GM18907 (cell line): ENCODE measurements around the gene FNIP1.
"Not testable (repeated sequence)": the region's sequence is repeated elsewhere in the genome, so short reads cannot be mapped to it uniquely, and the experiment has no call there.

Source experiments
- ATAC-seq: cut with Tn5 transposase; IDR thresholded peaks from one replicate; pipeline ENCODE4 v1.9.1; 2021; ENCODE audit warnings: mild to moderate bottlenecking, moderate library complexity; ENCODE audit not compliant: unreplicated experiment

Gene FNIP1

DNA sequence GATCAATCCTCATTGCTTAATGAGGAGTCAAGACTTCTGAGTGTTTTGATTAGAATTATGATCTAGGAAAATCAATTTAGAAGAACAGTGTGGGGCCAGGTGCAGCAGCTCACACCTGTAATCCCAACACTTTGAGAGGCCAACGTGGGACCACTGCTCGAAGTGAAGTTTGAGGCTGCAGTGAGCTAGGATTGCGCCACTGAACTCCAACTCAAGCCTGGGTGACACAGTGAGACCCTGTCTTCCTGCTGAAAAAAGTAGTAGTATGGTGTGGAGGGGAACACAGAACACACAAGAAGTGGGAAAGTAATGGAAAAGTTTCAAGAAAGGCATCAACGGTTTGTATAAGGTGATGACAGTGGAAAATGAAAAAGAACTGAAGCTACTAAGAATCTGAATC lies 9.1 kb downstream of the FNIP1 start:
- no peak for ATAC-seq

DNA sequence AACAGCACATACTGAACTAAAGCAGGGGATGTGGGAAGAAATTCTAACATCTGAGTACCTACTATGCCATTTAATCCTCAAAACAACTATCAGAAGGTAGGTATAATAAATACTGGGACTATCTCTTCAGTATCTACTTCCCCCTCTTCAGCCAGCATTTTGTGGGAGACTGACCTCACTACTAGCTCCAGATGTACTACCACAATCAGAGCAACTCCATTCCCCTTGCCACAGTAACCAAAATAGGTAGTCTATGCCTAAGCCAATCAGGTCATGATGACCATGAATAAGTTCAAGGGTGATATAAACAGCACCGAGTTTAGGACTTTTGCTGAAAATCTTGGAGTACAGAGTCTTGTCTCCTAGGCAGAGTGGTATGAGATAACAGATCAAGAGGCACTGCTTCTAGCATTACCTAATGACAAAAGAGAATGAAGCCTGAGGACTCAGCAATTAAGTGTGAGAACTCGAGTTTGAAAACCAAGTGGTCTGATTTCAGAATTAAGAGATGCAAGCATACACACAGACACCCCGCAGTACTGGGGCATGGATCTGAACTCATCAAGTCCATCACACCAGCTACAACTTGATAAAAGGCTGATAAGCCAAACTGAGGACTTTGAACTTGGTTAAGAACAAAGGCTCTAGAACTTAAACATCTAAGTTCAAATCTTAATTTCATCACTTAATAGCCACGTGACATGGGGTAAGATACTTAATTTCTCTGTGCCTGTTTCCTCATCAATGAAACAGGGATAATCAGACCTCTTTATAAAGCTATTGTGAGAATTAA lies 9.7 kb downstream of the FNIP1 start:
- no peak for ATAC-seq

GRCh38 chr5:131786036-131786435 lies 10.8 kb downstream of the FNIP1 start:
- no peak for ATAC-seq

DNA sequence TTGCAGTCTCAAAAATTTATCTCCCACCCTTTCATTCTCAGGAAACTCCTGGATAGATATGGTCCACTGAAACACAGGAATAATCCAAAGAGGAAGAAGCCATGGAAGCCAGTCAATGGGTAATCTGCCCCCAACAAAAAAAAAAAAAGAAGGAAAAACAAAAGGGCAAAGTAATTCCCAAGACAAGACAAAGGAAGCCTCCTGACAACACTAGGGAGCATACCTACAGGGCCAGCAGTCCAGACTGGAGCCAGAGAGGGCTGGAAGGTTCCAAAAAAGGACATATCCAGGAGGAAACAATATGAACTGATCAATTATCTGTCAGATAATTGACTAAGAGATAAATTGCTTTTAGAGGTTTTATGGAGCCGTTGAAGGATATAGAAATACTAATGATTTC lies 12.9 kb downstream of the FNIP1 start:
- ATAC-seq = no peak

DNA sequence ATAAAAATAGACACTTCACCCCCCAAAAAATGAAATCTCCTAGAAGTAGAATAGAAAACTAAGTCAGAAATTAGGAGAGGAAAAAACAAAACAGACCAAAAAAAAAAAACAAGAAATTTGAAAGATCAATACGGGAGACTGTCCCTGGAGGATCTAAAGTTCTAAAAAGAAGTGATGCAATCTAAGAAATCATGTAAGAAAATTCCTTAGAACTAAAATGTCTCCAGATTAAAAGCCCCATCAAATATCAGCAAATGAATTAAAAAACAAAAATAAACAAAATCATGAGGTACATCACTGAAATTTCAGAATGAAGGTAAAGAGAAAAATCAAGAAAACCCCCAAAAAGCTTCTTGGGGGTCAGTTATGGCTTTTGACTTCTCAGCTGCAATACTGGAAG lies 13.5 kb downstream of the FNIP1 start:
- ATAC-seq = no peak

GRCh38 chr5:131782717-131783116 lies 14.1 kb downstream of the FNIP1 start:
- ATAC-seq = no peak

DNA sequence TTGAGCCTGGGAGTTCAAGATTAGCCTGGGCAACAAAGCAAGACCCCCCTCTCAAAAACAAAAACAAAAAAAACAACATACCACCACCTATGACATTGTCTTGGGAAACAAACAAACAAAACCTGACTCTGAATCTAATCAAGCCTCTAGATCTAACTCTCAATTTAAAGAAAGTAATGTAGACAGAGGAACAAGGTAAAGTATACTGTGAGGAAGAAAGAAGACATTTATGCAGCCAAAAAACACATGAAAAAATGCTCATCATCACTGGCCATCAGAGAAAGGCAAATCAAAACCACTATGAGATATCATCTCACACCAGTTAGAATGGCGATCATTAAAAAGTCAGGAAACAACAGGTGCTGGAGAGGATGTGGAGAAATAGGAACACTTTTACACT lies 18.7 kb downstream of the FNIP1 start:
- ATAC-seq = not testable (repeated sequence)

DNA sequence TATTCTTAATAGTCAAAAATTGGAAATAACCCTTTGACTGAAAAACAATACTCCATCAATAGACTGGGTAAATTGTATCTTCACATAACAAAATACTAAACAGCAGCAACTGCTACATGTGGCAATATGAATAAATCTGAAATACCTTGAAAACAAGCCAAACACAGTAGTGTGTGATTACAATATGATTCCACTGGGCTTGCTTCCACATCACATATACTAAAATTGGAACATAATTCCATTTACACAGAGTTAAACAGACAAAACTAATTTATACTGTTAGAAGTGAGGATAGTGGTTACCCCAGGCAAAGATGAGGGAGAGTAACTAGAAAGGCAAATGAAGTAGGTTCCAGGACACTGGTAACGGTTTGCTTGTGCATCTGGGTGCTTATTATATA lies 20.4 kb downstream of the FNIP1 start:
- ATAC-seq = no peak

DNA sequence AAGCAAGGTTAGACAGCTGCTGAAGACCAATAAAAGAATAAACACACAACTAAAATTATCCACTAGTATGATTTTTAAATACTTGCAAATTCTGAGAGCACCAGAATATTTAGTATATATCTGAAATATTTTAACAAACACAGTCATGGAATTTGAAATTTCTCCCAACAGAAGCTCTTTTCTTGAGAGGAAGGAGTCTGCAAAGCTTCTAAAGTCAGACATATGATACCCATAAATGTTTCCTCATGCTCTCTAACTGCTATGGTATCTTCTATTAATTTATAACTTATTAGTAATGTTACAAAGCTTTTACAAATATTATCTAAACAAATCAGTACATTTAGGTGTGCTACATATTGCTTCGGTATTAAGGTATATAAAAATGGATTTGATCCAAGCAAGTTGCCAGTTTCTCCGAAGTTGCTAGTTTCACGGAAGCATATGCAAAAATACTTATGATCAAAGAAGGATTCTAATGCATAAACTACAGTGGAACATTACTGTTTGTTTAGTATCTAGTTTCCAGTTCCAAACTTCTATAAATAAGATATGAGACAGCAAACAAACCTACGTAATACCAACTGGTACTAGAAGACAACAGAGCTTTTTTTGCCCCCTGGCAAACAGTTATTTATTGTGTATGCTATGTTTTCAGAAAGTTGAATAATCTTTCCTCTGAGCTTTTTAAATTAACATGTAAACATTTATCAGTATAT lies 22.0 kb downstream of the FNIP1 start:
- no peak for ATAC-seq

DNA sequence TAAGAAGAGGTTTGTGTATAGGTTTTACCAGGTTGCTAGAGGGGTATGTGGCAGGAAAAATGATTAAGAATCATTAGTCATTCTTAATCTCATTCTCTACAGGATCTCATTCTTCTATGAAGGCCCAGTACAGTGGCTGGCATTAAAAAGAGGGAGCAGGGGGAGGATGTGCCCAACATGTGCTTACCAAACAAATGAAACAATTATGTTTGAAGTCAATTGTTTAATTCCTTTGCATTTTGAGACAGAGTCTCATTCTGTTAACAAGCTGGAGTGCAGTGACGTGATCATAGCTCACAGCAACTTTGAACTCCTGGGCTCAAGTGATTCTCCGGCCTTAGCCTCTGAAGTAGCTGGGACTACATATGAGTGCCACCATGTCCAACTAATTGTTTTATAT lies 23.0 kb downstream of the FNIP1 start:
- no peak for ATAC-seq

DNA sequence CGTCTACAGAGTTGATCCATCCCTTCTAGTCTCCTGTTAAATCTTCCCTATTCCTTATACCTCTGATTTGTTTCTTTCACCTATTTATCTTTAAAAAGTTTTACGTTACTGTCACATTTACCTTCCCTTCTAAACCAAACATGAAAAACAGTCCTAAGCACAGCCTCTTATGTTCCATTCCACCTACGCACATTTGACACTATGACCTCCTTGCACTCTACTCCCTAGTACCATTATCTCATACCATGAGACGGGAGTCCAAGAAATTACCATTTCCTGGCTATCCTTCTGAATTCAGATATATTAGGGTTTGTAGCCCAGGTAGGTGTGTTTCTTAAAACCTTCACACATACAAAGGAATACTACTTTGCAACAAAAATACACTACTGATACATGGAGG lies 25.1 kb downstream of the FNIP1 start:
- no peak for ATAC-seq

DNA sequence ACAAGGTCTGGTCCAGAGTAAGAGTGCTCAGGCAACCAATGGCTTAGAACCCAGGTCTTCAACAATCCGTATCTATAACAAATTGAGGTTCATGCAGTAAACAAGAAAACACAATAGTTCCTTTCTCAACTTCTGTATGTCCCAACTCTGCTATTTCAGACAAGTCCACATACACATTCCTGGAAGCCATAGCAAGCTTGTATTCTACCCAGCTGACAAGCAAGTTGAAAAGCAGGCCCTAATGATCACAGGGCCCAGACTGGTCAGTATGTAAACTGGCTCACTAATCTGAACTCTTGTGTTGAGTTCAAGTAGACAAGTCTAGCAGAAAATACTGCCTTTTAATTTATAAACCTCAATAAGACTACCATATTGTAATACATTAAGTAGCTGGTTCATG lies 26.9 kb downstream of the FNIP1 start:
- ATAC-seq = no peak

DNA sequence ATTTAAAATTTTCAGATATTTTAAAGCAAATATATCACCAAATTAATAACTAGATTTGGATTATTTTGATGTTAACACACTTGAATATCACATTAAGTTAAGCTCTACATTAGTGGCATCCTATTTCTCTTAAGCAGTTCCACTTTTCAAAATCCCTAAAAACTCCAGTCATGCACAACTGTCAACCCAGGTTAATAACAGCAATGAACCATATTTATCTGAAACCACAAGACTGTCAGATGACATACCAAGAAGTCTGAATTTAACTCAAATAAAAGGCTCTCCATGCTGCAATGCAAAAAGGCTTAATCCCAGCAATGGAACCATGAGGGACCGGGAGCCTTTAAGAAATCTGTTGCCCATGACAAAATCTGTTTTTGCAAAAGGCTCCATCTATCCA lies 27.5 kb downstream of the FNIP1 start:
- no peak for ATAC-seq

GRCh38 chr5:131767891-131768290 lies 28.9 kb downstream of the FNIP1 start:
- no peak for ATAC-seq

GRCh38 chr5:131766689-131767088 lies 30.1 kb downstream of the FNIP1 start:
- ATAC-seq = no peak

- ATAC-seq = no peak
These were observed 31.6 kb downstream of the FNIP1 start for GRCh38 chr5:131765261-131765660.

- no peak for ATAC-seq
These were observed 32.8 kb downstream of the FNIP1 start for GRCh38 chr5:131763968-131764367.

DNA sequence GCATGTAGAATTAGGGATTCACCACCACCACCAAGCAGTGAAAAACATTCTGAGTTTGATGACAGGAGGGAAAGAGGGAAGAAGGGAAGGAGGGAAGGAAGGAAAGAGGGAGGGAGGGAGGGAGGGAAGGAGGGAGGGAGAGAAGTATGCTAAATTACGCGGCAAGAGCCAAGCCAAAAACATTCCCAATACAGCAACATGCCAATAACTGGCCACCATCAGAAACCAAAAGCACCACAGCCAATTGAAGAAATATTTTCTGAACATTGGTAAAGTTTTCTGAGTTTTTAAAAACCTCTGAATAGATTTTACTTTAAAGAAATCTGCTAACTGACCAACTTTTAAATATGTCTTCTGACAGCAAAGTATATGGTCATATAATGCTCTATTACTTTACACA lies 36.0 kb downstream of the FNIP1 start:
- no peak for ATAC-seq

- ATAC-seq = no peak
These were observed 37.1 kb downstream of the FNIP1 start for GRCh38 chr5:131759704-131760103.

GRCh38 chr5:131758520-131758900 lies 38.3 kb downstream of the FNIP1 start:
- ATAC-seq = no peak

DNA sequence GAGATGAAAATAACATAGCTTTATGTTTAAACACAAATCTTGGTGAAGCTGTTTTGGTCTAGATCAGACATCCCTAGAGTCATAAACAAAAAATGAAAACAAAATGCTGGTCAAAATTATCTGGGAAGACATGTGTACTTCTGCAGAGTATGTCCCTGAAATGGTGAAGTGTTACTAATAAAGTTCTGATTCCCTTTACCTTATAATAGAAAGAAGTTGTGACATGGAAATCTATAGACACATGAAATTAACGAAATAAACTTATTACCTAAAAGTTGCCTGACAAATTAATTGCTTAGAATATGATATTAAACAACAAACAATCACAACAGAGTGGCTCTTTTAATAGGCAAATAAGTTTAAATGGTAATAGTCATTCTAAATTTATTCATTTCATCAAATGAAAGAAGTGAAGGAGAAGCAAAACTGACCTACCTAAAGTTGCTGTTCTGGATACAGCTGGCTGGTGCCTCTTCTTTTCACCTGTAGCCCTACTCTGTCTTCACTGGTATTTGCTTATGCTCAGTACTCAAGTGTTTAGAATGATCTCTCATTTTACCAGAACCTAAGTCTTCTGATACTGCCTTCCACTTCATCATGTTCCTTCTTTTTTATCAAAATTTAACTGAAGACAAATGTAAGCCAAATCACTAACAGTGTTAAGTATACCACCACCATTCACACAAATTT lies 38.8 kb downstream of the FNIP1 start:
- ATAC-seq = no peak

- ATAC-seq = no peak
These were observed 39.9 kb downstream of the FNIP1 start for GRCh38 chr5:131756942-131757341.
